Measurements from ENCODE around the gene TMPRSS13. TPM values are rescaled to one million over a fixed set of nuclear protein-coding genes. Genes with fewer than 3 reads are reported as not detected.

The TMPRSS13 gene
- total RNA-seq, 2 donors from 2014 or later: 1.2 to 14.7 TPM

DNA sequence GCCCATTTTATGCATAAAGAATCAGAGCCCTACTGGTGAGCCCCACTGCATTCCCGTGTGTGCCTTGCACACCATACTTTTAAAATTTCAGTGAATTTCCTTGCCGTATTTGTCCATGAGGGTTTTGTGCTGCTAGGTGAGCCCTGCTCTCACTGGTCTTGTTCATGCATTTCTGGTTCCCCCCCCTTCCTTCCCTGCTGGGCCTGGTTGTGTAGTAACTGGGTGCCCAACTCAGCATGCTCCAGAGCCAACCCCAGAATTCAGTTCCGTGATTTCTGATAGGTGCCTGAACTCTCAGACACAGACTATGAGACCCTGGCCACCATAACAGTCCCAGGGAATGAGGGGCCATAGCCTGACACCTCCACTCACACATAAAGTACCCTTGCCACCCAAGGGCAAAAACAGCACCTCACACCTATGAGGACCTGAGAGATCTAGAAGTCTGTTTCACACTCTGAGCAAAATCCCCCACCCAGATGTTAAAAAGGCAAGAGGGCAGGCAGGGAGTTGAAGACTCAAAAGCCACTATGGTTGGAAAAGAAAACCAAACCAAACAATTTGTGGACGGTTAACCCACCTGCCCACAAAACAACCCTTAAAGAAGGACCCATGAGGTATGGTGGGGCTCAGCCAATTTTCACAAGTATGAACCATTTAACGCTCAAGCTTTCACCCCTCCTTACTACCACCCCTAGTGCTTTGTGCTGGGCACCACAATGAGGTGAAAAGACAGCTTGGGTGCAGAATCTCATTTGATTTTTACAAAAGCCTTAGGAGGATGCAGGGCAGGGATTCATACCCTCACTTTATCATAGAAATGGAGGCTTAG, 40.2 kb upstream of the TMPRSS13 start:
- Histone ChIP-seq H3K4me1 (replicated peaks) (no peaks in the 10 kb centered on the region), H3K27me3 (replicated peaks; ENCODE audit: insufficient read depth) (no peaks in the 10 kb centered on the region), H3K9me3 (no peaks in the 10 kb centered on the region), H3K27ac (no peak overlapping the region), H3K4me3 (no peak overlapping the region), H3K36me3 (no peaks in the 10 kb centered on the region)
- intact Hi-C loops (cut with DNase I): no loop called here
- 96% methylated on average over 5 of the region's 5 CpGs for WGBS
- no peak for DNase-seq (ENCODE audit: low spot score)
- TF ChIP-seq CTCF (IDR thresholded peaks at IDR 0.05) (no peak), POLR2A (IDR thresholded peaks at IDR 0.05) (no peak), POLR2AphosphoS5 (IDR thresholded peaks at IDR 0.05) (no peak)

DNA sequence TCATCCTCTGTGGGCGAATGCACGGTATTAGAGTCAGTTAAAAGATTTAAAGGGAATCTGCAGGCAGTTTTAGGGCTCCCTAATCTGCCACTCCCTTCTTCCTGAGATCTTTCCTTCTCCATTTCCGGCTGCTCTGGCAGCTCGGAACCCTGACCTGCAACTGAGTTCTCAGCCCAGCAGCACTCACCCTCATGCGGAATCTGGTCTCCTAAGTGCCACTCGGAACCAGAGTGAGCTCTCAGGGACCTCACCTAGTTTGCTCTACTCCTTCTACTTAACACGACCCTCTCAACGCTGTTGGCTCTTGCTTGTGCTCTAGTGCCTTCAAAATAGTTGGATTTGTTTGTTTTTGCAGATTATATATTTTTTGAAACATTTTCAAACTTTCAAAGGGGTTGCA, 37.7 kb upstream of the TMPRSS13 start:
- Histone ChIP-seq H3K27ac (no peak overlapping the region), H3K4me3 (no peak overlapping the region), H3K9me3 (no peaks in the 10 kb centered on the region), H3K27me3 (replicated peaks; ENCODE audit: insufficient read depth) (no peaks in the 10 kb centered on the region), H3K36me3 (no peaks in the 10 kb centered on the region), H3K4me1 (replicated peaks) (no peaks in the 10 kb centered on the region)
- WGBS: 82% methylated on average over 8 of the region's 8 CpGs
- intact Hi-C loops (cut with DNase I): no loop called here
- TF ChIP-seq CTCF (IDR thresholded peaks at IDR 0.05) (no peak), POLR2AphosphoS5 (IDR thresholded peaks at IDR 0.05) (no peak), POLR2A (IDR thresholded peaks at IDR 0.05) (no peak)
- no peak for DNase-seq (ENCODE audit: low spot score)

- no peak for TF ChIP-seq POLR2AphosphoS5 (IDR thresholded peaks at IDR 0.05)
- TF ChIP-seq CTCF (IDR thresholded peaks at IDR 0.05): no peak
- TF ChIP-seq POLR2A (IDR thresholded peaks at IDR 0.05): no peak
- Histone ChIP-seq H3K36me3 (no peaks in the 10 kb centered on the region), H3K4me3 (no peak overlapping the region), H3K27me3 (replicated peaks; ENCODE audit: insufficient read depth) (no peaks in the 10 kb centered on the region), H3K27ac (no peak overlapping the region), H3K9me3 (no peaks in the 10 kb centered on the region), H3K4me1 (replicated peaks) (no peaks in the 10 kb centered on the region)
- DNase-seq (ENCODE audit: low spot score): no peak
- intact Hi-C loops (cut with DNase I): no loop called here
- WGBS: 86% methylated on average over 3 of the region's 3 CpGs
Measured at GRCh38 chr11:117962826-117963225, 33.6 kb upstream of the TMPRSS13 start.

DNA sequence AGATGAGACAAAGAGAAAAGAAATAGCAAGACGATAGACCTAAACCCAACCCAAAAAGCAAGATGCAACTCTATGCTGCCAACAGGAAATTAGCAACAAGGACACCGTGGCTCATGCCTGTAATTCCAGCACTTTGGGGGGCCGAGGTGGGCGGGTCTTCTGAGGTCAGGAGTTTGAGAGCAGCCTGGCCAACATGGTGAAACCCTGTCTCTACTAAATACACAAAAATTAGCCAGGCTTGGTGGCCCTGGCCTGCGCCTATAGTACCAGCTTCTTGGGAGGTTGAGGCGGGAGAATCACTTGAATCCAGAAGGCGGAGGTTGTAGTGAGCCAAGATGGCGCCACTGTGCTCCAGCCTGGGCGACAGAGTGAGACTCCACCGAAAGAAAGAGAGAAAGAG, 32.7 kb upstream of the TMPRSS13 start:
- Histone ChIP-seq H3K27me3 (replicated peaks; ENCODE audit: insufficient read depth) (no peaks in the 10 kb centered on the region), H3K4me3 (no peak overlapping the region), H3K4me1 (replicated peaks) (no peaks in the 10 kb centered on the region), H3K9me3 (no peaks in the 10 kb centered on the region), H3K36me3 (no peaks in the 10 kb centered on the region), H3K27ac (no peak overlapping the region)
- WGBS: 86% methylated on average over 10 of the region's 10 CpGs
- DNase-seq (ENCODE audit: low spot score): no peak
- TF ChIP-seq POLR2AphosphoS5 (IDR thresholded peaks at IDR 0.05): no peak
- no peak for TF ChIP-seq POLR2A (IDR thresholded peaks at IDR 0.05)
- no peak for TF ChIP-seq CTCF (IDR thresholded peaks at IDR 0.05)
- intact Hi-C loops (cut with DNase I): no loop called here

GRCh38 chr11:117960406-117960805, 31.2 kb upstream of the TMPRSS13 start:
- WGBS: 89% methylated on average over 1 of the region's 1 CpG
- no peaks in the 10 kb centered on the region for H3K36me3 ChIP-seq
- TF ChIP-seq CTCF (IDR thresholded peaks at IDR 0.05): no peak
- no peak for TF ChIP-seq POLR2AphosphoS5 (IDR thresholded peaks at IDR 0.05)
- TF ChIP-seq POLR2A (IDR thresholded peaks at IDR 0.05): no peak

More at GRCh38 chr11:117960406-117960805, 31.2 kb upstream of the TMPRSS13 start:
- Histone ChIP-seq H3K9me3 (no peaks in the 10 kb centered on the region), H3K27ac (no peak overlapping the region), H3K4me1 (replicated peaks) (no peaks in the 10 kb centered on the region), H3K4me3 (no peak overlapping the region), H3K27me3 (replicated peaks; ENCODE audit: insufficient read depth) (no peaks in the 10 kb centered on the region)
- intact Hi-C loops (cut with DNase I): no loop called here
- no peak for DNase-seq (ENCODE audit: low spot score)
